GM21423 (cell line): ENCODE results near the gene RAB25.

Experiments used
- ATAC-seq: cut with Tn5 transposase; IDR thresholded peaks from one replicate; pipeline ENCODE4 v1.9.1; 2021; ENCODE audit warnings: mild to moderate bottlenecking, moderate library complexity; ENCODE audit not compliant: unreplicated experiment

Gene RAB25

GRCh38 chr1:156078728-156079127 lies 17.8 kb downstream of the RAB25 start:
- ATAC-seq, result no peak

GRCh38 chr1:156079762-156080161 lies 18.8 kb downstream of the RAB25 start:
- no peak for ATAC-seq

GRCh38 chr1:156080241-156080862 lies 19.4 kb downstream of the RAB25 start:
- ATAC-seq, result no peak

GRCh38 chr1:156080863-156081179 lies 19.9 kb downstream of the RAB25 start:
- no peak for ATAC-seq

GRCh38 chr1:156081180-156081916 lies 20.4 kb downstream of the RAB25 start:
- ATAC-seq, result no peak

- ATAC-seq, result no peak
These were observed 21.0 kb downstream of the RAB25 start for GRCh38 chr1:156081917-156082308.

GRCh38 chr1:156082309-156083091 lies 21.5 kb downstream of the RAB25 start, which contains the start of gene MEX3A:
Gene MEX3A, minus strand, starts transcription at chr1:156082465. Its CDS starts 467 bp downstream, at chr1:156081998.
- ATAC-seq, result no peak

- ATAC-seq, result no peak
These were observed 23.1 kb downstream of the RAB25 start for GRCh38 chr1:156083800-156084790.

GRCh38 chr1:156086256-156086662 lies 25.3 kb downstream of the RAB25 start:
- no peak for ATAC-seq

- no peak for ATAC-seq
These were observed 28.7 kb downstream of the RAB25 start for GRCh38 chr1:156089704-156090103.

- ATAC-seq, result no peak
These were observed 29.3 kb downstream of the RAB25 start for GRCh38 chr1:156090138-156090839.

- no peak for ATAC-seq
These were observed 29.9 kb downstream of the RAB25 start for GRCh38 chr1:156090840-156091188.

GRCh38 chr1:156091610-156092009 lies 30.6 kb downstream of the RAB25 start:
- ATAC-seq, result no peak

- ATAC-seq, result no peak
These were observed 35.0 kb downstream of the RAB25 start for GRCh38 chr1:156095906-156096508.

- peak; percentile 54 for ATAC-seq
These were observed 35.9 kb downstream of the RAB25 start for GRCh38 chr1:156096640-156097391.

GRCh38 chr1:156097499-156098178 lies 36.7 kb downstream of the RAB25 start:
- ATAC-seq, result no peak

- no peak for ATAC-seq
These were observed 37.8 kb downstream of the RAB25 start for GRCh38 chr1:156098784-156099183.

GRCh38 chr1:156099282-156099681 lies 38.3 kb downstream of the RAB25 start:
- ATAC-seq, result no peak
